Epithelial cell of prostate (primary cell): Measurements from ENCODE around the gene RAB10.
A peak's percentile ranks its signal among the peaks of the same experiment; 100 is the strongest.
"Not testable (repeated sequence)": the region's sequence is repeated elsewhere in the genome, so short reads cannot be mapped to it uniquely, and the experiment has no call there.

Experiments
- DNase-seq: peaks from one replicate; pipeline ENCODE4 v3.0.0-alpha.2; 2011; ENCODE audit warnings: low read depth, low spot score
- H3K27ac ChIP-seq: fragments of 450-650 bp; 2 replicates; pipeline ENCODE4 v1.5.1; 2017; ENCODE audit warnings: mild to moderate bottlenecking

Gene RAB10

GRCh38 chr2:26013668-26014067 lies 20.2 kb upstream of the RAB10 start:
- peak overlapping the region; percentile 97 for H3K27ac ChIP-seq
- DNase-seq = no peak

- no peak overlapping the region for H3K27ac ChIP-seq
- DNase-seq = no peak
Measured at GRCh38 chr2:26016012-26016705, 17.7 kb upstream of the RAB10 start.

DNA sequence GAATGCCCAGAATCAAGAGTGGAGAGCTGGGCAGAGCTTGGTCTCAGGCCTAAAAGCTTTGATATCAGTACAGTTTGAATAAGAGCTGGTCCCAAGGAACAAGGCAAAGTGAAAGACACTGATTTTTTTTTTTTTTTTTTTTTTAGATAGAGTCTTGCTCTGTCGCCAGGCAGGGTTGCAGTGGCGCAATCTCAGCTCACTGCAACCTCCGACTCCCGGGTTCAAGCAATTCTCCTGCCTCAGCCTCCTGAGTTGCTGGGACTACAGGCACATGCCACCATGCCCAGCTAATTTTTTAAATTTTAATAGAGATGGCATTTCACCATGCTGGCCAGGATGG lies 17.2 kb upstream of the RAB10 start:
- peak overlapping the region; percentile 77 for H3K27ac ChIP-seq
- not testable (repeated sequence) for DNase-seq

- DNase-seq = no peak
- H3K27ac ChIP-seq = peak overlapping the region; percentile 77
Measured at GRCh38 chr2:26017464-26018183, 16.3 kb upstream of the RAB10 start.

DNA sequence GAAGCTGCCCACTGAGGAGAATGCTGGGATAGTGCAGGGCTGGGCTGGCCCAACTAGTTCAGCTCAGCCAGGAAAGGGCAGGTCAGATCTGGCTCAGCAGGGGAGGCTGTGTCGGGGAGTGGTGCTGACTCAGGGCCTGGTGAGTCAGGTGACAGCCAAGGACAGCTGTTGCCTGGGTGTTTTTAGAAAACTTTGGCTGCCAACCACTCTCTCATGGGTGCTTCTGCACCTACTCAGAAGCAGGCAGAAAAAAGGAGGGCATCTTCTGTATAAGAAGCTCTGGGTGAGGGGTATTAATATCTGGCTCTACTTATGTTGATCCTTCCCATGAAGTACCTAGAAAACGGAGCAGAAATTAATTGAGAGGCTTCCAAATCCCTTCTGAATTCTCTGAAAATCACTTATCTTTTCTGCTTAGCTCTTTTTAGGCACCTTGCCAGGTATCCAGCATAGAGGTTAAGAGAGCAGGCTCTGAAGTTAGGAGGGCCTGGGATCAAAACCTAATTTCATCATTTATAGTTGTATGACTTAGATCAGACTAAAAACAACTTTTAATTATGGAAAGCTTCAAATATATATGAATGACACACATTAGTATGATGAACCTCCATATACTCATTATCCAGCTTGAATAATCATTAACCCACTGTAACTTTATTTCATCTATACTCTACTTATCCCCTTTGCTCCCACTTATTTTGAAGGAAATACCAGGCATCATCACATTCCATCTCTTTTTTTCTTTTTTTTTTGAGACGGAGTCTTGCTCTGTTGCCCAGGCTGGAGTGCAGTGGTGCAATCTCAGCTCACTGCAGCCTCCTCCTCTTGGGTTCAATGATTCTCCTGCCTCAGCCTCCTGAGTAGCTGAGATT lies 15.5 kb upstream of the RAB10 start:
- DNase-seq = peak; percentile 78
- peak overlapping the region; percentile 77 for H3K27ac ChIP-seq

- no peak for DNase-seq
- H3K27ac ChIP-seq = no peak overlapping the region
Measured at GRCh38 chr2:26020231-26020640, 13.6 kb upstream of the RAB10 start.

DNA sequence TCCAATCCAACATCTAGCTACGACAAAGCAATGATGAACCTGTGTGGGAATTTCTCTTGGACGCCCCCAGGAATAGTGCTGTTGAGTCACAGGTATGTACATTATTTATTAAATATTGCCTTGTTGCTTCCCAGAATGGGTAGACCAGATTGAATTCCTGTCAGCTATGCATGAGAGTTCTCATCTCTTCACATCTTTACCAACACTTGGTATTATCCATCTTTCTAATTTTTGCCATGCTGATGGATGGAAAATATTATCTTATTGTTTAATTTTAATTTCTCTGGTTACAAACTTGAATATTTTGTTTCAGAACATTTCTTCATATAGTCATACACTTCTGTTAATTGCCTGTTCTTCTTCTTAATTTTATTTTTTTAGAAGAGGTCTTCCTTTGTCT lies 9.6 kb upstream of the RAB10 start:
- DNase-seq = no peak

DNA sequence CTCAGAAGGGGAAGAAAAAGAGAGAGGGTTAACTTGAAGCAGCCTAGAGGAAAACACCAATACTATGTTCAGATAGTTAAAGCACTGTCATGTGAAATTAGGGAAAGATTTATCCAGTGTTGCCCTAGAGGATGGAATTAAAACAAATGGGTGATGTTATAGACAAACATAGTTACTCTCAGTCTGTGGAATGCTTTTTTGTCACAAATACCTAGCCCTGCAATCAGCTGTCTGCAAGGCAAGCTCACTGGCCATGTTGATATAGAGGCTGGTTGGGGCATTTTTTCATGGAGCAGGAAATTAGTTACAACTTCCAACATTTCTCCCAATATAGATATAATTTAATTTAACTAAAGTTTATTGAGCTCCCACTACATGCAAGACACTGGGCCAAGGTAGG lies 8.4 kb upstream of the RAB10 start:
- no peak overlapping the region for H3K27ac ChIP-seq
- no peak for DNase-seq

More for the DNA sequence above, 9.6 kb upstream of the RAB10 start:
- no peak overlapping the region for H3K27ac ChIP-seq

GRCh38 chr2:26028083-26028482 lies 5.8 kb upstream of the RAB10 start:
- DNase-seq, H3K27ac ChIP-seq: not testable (repeated sequence)

DNA sequence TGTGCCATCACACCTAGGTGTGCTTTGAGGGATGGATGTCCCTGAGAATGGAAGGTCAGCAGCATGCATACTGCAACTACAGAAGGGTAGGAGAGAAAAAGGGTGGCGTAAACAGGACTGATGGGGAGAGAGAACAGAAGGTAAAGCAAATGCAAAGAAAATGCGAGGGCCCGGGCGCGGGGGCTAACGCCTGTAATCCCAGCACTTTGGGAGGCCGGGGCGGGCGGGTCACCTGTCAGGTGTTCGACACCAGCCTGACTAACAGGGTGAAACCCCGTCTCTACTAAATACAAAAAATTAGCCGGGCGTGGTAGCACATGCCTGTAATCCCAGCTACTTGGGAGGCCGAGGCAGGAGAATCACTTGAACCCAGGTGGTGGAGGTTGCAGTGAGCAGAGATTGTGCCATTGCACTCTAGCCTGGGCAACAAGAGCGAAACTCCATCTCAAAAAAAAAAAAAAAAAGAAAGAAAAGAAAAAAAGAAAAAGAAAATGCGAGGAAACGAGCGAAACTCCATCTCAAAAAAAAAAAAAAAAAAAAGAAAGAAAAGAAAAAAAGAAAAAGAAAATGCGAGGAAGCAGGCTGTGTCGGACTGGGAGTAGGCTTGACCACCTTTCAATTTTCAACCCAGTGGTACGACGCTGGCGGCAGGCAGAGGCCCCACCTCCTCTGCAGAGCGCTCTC lies 1.2 kb upstream of the RAB10 start:
- not testable (repeated sequence) for DNase-seq
- H3K27ac ChIP-seq = peak overlapping the region; percentile 98

- DNase-seq = peak; percentile 48
- H3K27ac ChIP-seq = peak overlapping the region; percentile 98
Measured at GRCh38 chr2:26033270-26033817, 540 bp upstream of the RAB10 start.

DNA sequence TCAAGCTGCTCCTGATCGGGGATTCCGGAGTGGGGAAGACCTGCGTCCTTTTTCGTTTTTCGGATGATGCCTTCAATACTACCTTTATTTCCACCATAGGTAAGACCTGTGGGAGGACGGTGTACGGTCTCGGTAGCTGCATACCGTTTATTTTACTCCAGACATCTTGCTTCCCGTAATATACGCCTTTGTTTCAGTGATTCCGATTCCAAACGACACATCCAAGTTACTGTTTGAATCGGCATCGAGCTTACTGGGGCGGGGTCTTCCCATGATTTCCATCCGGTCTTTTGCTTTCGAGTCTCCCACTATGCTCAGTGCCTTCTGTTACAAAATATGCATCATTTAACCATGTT lies 731 bp downstream of the RAB10 start:
- H3K27ac ChIP-seq = peak overlapping the region; percentile 98
- no peak for DNase-seq

DNA sequence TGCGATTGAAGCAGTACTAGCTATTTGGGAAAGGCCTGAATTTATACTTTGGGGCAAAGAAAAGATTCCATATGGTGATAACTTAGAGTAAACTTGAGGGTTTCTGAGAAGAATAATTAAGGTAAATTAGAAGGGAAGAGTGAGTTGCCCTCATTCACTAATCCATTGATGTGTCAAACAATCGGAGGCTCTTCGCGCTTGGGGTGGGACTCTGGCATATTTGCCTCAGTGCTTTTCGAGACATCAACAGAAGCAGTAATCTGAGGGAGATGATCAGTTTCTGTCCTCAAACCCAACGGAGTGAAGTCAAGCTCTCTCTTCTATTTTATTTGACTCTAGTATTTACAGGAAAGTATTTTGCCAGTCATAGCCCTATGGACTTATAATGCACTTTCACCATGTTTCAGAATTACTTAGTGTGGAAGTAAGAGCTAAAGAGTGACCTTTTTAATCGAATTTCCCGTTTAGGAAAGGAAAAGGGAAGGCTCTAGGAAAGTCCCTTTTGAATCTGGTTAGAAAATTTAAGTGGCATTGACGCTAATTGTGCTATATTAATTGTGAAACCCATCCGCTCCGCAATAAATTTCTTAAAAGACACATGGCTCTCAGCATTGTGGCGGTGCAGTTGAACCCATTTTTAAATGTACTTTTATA lies 1.3 kb downstream of the RAB10 start:
- DNase-seq = no peak

GRCh38 chr2:26039603-26040323 lies 5.9 kb downstream of the RAB10 start:
- DNase-seq = no peak

More for the DNA sequence above, 1.3 kb downstream of the RAB10 start:
- peak overlapping the region; percentile 98 for H3K27ac ChIP-seq

DNA sequence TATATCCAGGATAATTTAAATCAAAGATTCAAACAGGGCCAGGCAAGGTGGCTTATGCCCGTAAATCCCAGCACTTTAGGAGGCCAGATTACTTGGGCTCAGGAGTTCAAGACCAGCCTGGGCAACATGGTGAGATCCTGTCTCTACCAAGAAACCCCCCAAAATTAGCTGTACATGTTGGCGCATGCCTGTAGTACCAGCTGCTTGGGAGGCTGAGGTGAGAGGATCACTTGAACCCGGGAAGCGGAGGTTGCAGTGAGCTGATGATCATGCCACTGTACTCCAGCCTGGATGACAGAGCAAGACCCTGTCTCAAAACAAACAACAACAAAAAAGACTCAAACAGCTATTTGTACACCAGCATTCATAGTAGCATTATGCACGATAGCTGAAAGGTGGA lies 9.2 kb downstream of the RAB10 start:
- no peak for DNase-seq
- no peak overlapping the region for H3K27ac ChIP-seq

More at GRCh38 chr2:26039603-26040323, 5.9 kb downstream of the RAB10 start:
- no peak overlapping the region for H3K27ac ChIP-seq

DNA sequence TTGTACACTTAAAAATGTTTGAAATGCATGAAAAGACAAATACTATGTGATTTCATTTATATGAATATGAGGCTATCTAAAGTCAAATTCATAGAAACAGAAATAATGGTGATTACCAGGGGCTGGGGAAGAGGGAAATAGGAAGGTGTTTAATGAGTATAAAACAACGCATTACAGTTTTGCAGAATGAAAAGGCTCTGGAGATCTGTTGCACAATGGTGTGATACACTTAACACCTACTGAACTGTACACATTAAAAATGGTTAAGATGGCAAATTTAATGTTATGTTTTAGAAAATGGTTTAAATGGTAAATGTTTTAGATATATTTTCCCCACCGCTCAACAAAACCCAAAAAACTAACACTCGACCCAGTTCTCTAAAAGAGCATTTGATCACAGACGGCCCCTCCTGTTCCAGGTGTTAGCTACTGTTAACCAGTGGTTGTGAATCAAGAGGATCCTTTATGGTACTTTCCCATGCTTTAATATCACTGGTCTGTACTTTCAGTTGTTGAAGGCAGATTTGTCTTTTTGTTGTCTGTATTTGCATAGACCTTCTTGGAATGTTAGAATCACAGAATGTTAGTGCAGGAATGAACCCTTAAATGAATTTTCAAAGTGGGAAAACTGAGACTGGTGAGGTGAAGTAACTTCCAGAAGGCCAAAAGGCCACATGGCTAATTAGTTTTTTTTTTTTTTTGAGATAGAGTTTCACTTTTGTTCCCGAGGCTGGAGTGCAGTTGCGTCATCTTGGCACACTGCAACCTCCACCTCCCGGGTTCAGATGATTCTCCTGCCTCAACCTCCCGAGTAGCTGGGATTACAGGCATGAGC lies 10.2 kb downstream of the RAB10 start:
- H3K27ac ChIP-seq = peak overlapping the region; percentile 26
- no peak for DNase-seq

DNA sequence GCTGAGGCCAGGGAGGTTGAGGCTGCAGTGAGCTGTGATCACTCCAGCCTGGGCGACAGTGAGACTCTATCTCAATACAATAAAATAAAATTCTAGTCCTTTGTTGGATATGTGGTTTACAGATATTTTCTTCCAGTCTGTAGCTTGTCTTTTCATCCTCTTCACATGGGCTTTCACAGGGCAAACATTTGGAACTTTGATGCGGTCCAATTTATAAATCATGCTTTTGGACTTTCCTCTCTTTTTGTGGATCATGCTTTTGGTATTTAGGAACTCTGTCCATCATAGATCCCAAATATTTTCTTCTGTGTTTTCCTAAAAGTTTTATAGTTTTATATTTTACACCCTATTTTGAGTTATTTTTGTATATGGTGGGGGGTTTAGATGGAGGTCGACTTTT lies 14.9 kb downstream of the RAB10 start:
- H3K27ac ChIP-seq = no peak overlapping the region
- DNase-seq = no peak

GRCh38 chr2:26049641-26050040 lies 15.8 kb downstream of the RAB10 start:
- no peak for DNase-seq
- H3K27ac ChIP-seq = no peak overlapping the region
